ENCODE data around the gene SLC39A1.

Gene SLC39A1

DNA sequence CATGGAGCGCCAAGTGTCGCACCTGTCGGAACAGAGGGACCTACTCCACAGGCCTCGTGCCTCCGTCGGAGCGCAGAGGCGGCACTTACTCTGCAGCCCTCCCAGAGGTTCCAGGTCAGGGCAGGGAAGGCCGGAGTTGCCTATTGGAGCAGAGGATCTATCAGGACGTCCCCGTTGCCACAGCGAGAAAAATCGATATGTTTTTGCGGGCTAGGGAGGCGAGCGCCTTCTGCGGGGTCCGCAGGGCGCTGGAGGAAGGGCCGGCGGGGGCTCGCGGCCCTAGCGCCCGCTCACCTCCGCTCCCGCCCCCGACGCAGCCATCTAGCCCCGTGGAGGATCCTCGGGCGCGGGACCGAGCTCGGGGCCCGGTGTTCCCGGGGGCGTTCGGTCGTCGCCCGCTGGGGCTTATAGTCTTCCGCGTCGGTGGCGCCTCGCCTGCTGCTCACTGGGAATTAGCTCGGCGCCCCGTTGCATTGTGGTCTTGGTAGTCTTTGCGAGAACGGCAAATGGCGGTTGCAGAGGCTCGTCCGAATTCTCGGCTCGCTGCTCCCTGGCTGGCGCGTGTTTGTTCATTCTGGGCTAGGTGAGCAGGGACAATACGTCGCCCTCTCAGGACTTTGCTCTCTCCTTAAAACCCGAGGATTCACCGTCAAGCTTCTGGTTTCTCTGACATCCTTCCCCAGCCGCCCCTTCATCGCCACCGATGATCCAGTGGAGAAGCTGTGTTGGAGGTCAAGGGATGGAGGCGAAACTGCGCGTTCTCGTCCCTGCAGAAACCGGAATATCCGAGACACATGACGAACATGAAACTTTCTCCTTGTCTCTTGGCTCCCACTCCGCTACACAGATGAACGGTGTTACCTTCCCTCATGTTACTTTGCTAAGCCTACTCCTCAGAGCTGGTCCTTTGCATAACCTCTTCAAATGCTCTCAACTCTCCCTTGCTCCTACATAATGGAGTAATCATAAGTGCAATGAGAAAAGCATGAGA is 14.2 kb upstream of the SLC39A1 start, which contains the start of gene JTB:
Gene JTB, minus strand, starts transcription at position 425 of the 991 bp plus-strand sequence. Its CDS starts 422 bp downstream, at position 3.
- POLR2A ChIA-PET: interaction anchor here (1.2 to 3.2 kb wide), 6 partner anchors 10 to 344 kb away, joined by 3 to 31 read pairs (median 9); partner anchors contain the start of genes CHTOP, CREB3L4, DENND4B and RPS27
- CTCF ChIA-PET: interaction anchor here (0.8 to 4.4 kb wide), 14 partner anchors 7 to 467 kb away, joined by 3 to 36 read pairs (median 6); partner anchors contain the start of genes CREB3L4, DENND4B, GATAD2B and RAB13
- TF ChIP-seq, protein P1, sequence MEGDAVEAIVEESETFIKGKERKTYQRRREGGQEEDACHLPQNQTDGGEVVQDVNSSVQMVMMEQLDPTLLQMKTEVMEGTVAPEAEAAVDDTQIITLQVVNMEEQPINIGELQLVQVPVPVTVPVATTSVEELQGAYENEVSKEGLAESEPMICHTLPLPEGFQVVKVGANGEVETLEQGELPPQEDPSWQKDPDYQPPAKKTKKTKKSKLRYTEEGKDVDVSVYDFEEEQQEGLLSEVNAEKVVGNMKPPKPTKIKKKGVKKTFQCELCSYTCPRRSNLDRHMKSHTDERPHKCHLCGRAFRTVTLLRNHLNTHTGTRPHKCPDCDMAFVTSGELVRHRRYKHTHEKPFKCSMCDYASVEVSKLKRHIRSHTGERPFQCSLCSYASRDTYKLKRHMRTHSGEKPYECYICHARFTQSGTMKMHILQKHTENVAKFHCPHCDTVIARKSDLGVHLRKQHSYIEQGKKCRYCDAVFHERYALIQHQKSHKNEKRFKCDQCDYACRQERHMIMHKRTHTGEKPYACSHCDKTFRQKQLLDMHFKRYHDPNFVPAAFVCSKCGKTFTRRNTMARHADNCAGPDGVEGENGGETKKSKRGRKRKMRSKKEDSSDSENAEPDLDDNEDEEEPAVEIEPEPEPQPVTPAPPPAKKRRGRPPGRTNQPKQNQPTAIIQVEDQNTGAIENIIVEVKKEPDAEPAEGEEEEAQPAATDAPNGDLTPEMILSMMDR (IDR thresholded peaks at IDR 0.05; ENCODE audit: control extremely low read depth, extremely low read depth, low read depth, missing control alignments): no peak
- DNase-seq (ENCODE audit: extremely low spot score): peak; percentile 91

- CTCF ChIA-PET: interaction anchor here (0.8 to 4.4 kb wide), 13 partner anchors 8 to 208 kb away, joined by 3 to 36 read pairs (median 6); partner anchors contain the start of genes CREB3L4, DENND4B, GATAD2B and RAB13
Observed at GRCh38 chr1:153976819-153977249, 13.5 kb upstream of the SLC39A1 start.

DNA sequence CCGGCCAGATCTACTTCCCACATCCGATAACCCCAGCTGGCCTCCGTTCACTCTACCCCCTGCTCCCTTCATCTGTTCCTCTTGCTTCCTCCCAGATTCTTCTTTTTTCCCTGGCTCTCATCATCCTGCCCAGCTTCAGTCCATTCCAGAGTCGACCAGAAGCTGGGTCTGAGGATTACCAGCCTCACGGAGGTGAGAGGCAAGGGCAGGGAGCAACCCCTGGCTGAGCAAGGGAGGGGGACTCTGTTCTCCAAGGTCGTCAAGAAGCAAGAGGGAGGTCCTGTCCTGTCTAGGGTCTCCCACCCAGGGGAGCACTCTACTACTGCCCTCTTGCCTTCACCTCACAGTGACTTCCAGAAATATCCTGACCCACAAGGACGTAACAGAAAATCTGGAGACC is 10.2 kb upstream of the SLC39A1 start:
- no peak for DNase-seq (ENCODE audit: extremely low spot score)
- CTCF ChIA-PET: interaction anchor here (1.9 to 2.9 kb wide), 3 partner anchors 13 to 176 kb away, joined by 9 to 14 read pairs (median 11); partner anchors contain the start of gene RAB13
- POLR2A ChIA-PET: interaction anchor here (0.6 kb wide), 1 partner anchor 1486 kb away, joined by 4 read pairs; no protein-coding TSS in a partner anchor
- TF ChIP-seq, protein P1 (IDR thresholded peaks at IDR 0.05; ENCODE audit: control extremely low read depth, extremely low read depth, low read depth, missing control alignments): no peak

More at GRCh38 chr1:153976819-153977249, 13.5 kb upstream of the SLC39A1 start:
- no peak for DNase-seq (ENCODE audit: extremely low spot score)
- TF ChIP-seq, protein P1 (IDR thresholded peaks at IDR 0.05; ENCODE audit: control extremely low read depth, extremely low read depth, low read depth, missing control alignments): no peak
- POLR2A ChIA-PET: interaction anchor here (0.6 to 3.2 kb wide), 6 partner anchors 9 to 338 kb away, joined by 3 to 31 read pairs (median 9); partner anchors contain the start of genes CREB3L4, DENND4B, RPS27 and SLC39A1

GRCh38 chr1:153973071-153973470 is 9.7 kb upstream of the SLC39A1 start:
- no peak for DNase-seq (ENCODE audit: extremely low spot score)
- ChIA-PET POLR2A (interaction anchor here (0.6 kb wide), 1 partner anchor 1486 kb away, joined by 4 read pairs; no protein-coding TSS in a partner anchor), CTCF (interaction anchor here (1.9 to 2.9 kb wide), 2 partner anchors 14 to 176 kb away, joined by 11 to 14 read pairs; partner anchors contain the start of gene RAB13)
- TF ChIP-seq, protein P1 (IDR thresholded peaks at IDR 0.05; ENCODE audit: control extremely low read depth, extremely low read depth, low read depth, missing control alignments): no peak

DNA sequence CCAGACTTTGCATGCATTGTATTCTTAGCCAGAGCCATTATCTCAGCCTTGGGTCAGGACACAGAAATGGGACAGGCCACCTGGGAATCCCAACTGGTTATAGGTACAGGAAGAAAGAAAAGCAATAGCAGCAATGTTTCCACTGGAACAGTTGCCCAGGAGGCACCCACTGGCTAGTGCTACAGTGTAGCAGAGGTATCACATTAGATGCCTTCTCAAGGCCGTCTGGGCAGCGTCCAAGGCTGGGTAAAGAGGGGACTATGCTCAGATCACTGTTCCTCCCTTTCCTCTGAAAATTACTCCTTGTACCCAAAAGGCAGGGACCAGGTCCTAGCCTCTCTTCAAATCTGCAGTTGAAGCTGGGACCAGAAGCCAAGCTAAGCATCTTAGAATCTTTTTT is 7.0 kb upstream of the SLC39A1 start:
- no peak for DNase-seq (ENCODE audit: extremely low spot score)
- TF ChIP-seq, protein P1 (IDR thresholded peaks at IDR 0.05; ENCODE audit: control extremely low read depth, extremely low read depth, low read depth, missing control alignments): no peak
- ChIA-PET CTCF (no interaction called here), POLR2A (interaction anchor here (0.5 to 1.3 kb wide), 4 partner anchors 20 to 364 kb away, joined by 4 to 9 read pairs (median 6); partner anchors contain the start of gene RPS27)

- no peak for DNase-seq (ENCODE audit: extremely low spot score)
- TF ChIP-seq, protein P1 (IDR thresholded peaks at IDR 0.05; ENCODE audit: control extremely low read depth, extremely low read depth, low read depth, missing control alignments): no peak
- ChIA-PET POLR2A (interaction anchor here (0.7 to 4.2 kb wide), 3 partner anchors 8 to 179 kb away, joined by 3 to 31 read pairs (median 5); partner anchors contain the start of genes DENND4B and JTB), CTCF (interaction anchor here (0.7 to 4.6 kb wide), 5 partner anchors 9 to 366 kb away, joined by 3 to 30 read pairs (median 10); partner anchors contain the start of genes JTB and RAB13)
Observed at GRCh38 chr1:153968972-153969371, 5.6 kb upstream of the SLC39A1 start.

Data from GM10248 (cell line).